GM21576 (cell line): ENCODE results near the gene PIGS.

Experiments
- ATAC-seq: cut with Tn5 transposase; IDR thresholded peaks from one replicate; pipeline ENCODE4 v1.9.1; 2021; ENCODE audit warnings: mild to moderate bottlenecking, moderate library complexity; ENCODE audit not compliant: unreplicated experiment

PIGS gene

GRCh38 chr17:28551421-28552175 is 19.7 kb downstream of the PIGS start:
- ATAC-seq: no peak

GRCh38 chr17:28550858-28551257 is 20.5 kb downstream of the PIGS start:
- no peak for ATAC-seq

- ATAC-seq: no peak
These were observed 21.8 kb downstream of the PIGS start for GRCh38 chr17:28549236-28550132.

GRCh38 chr17:28548417-28549130 is 22.8 kb downstream of the PIGS start:
- no peak for ATAC-seq

- peak; percentile 41 for ATAC-seq
These were observed 23.5 kb downstream of the PIGS start for GRCh38 chr17:28547623-28548416.

- no peak for ATAC-seq
These were observed 24.2 kb downstream of the PIGS start for GRCh38 chr17:28547096-28547622.

GRCh38 chr17:28545787-28546415 is 25.4 kb downstream of the PIGS start:
- no peak for ATAC-seq

GRCh38 chr17:28545141-28545503 is 26.2 kb downstream of the PIGS start:
- ATAC-seq: no peak

GRCh38 chr17:28544402-28545140 is 26.8 kb downstream of the PIGS start:
- ATAC-seq: no peak

GRCh38 chr17:28541439-28541838 is 29.9 kb downstream of the PIGS start:
- ATAC-seq: no peak

GRCh38 chr17:28540231-28540630 is 31.1 kb downstream of the PIGS start:
- ATAC-seq: no peak

- no peak for ATAC-seq
These were observed 32.9 kb downstream of the PIGS start for GRCh38 chr17:28538296-28538895.

- no peak for ATAC-seq
These were observed 34.1 kb downstream of the PIGS start for GRCh38 chr17:28537219-28537610.

GRCh38 chr17:28536532-28537218 is 34.6 kb downstream of the PIGS start:
- ATAC-seq: no peak

GRCh38 chr17:28534740-28535375 is 36.5 kb downstream of the PIGS start:
- no peak for ATAC-seq

GRCh38 chr17:28533091-28533807 is 38.1 kb downstream of the PIGS start:
- ATAC-seq: no peak
